ENCODE results near the gene NID1. TPM values are rescaled to one million over a fixed set of nuclear protein-coding genes. Genes with fewer than 3 reads are reported as not detected.

NID1 gene
- total RNA-seq, 1 experiment from 2014 or later: 0.32 TPM

DNA sequence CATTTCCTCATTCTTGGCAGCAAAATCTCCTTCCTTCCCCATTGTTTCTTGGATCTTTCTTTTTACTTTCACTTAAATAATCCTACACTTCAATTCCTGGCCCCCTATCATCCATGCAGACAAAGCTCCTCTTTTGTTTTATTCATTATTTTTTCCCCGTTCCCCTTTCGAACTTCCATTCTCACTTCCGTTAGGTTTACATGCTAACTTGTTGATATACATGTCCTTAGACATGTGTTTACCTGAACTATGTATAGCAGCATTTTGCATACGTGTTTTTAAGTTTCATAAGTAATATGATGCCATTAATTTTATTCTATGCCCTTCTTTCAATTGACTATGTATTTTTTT, 131.1 kb downstream of the NID1 start:
- H4K20me1 ChIP-seq (ENCODE audit: insufficient read depth): no peaks in the 10 kb centered on the region
- no peak overlapping the region for H3K4me3 ChIP-seq (replicated peaks in 1 of 2; ENCODE audit: low read depth in 1 of 2, low read length in 2 of 2)
- H3K27me3 ChIP-seq (ENCODE audit: insufficient read depth, low read length): no peaks in the 10 kb centered on the region
- ChIA-PET CTCF (interaction anchor here (0.8 kb wide), 1 partner anchor 13 kb away, joined by 3 read pairs; no protein-coding TSS in a partner anchor), RAD21 (ENCODE audit: low non-redundant PET in 1 of 2, low total read pairs in 2 of 2, uncharacterized antibody in 2 of 2, unreplicated experiment in 2 of 2) (no interaction called here), POLR2A (no interaction called here)
- no peaks in the 10 kb centered on the region for H3K79me2 ChIP-seq (ENCODE audit: insufficient read depth, low read length)
- H3K4me2 ChIP-seq (ENCODE audit: low read length): no peak overlapping the region
- no peak overlapping the region for H2AFZ ChIP-seq (ENCODE audit: low read depth, low read length, poor library complexity, severe bottlenecking)
- no peak overlapping the region for H3K27ac ChIP-seq (ENCODE audit: low read depth, low read length)
- peaks cover 0 to 2% of the 10 kb centered on the region in 2 experiments; a peak in 1 of 4 replicates for H3K4me1 ChIP-seq (ENCODE audit: control insufficient read depth in 1 of 2, insufficient read depth in 2 of 2, low read length in 2 of 2)
- no peaks in the 10 kb centered on the region for H3K36me3 ChIP-seq (ENCODE audit: control insufficient read depth in 1 of 2, insufficient read depth in 2 of 2, low read length in 2 of 2)
- no peak for DNase-seq (ENCODE audit: low read depth, low spot score)
- no peaks in the 10 kb centered on the region; the same call in 1 of the 2 replicates for H3K9me2 ChIP-seq (ENCODE audit: insufficient read depth)
- no peaks in the 10 kb centered on the region for H3K9me3 ChIP-seq (ENCODE audit: control insufficient read depth in 1 of 2, insufficient read depth in 1 of 2, low read depth in 1 of 2, low read length in 2 of 2)
- BruUV-seq (replicated peaks): no TSS peak
- ATAC-seq: no peak
- no peak overlapping the region for H3K9ac ChIP-seq (ENCODE audit: low read length)
- no peak for TF ChIP-seq ZFX (IDR thresholded peaks at IDR 0.05)
- no peak for TF ChIP-seq EGR1 (IDR thresholded peaks at IDR 0.05; ENCODE audit: low read depth)
- TF ChIP-seq, protein P1, sequence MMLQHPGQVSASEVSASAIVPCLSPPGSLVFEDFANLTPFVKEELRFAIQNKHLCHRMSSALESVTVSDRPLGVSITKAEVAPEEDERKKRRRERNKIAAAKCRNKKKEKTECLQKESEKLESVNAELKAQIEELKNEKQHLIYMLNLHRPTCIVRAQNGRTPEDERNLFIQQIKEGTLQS (IDR thresholded peaks at IDR 0.05): no peak
- TF ChIP-seq POLR2A (IDR thresholded peaks at IDR 0.05; ENCODE audit: borderline replicate concordance, extremely low read depth, insufficient read depth, insufficient read length): no peak
- TF ChIP-seq, protein P2, sequence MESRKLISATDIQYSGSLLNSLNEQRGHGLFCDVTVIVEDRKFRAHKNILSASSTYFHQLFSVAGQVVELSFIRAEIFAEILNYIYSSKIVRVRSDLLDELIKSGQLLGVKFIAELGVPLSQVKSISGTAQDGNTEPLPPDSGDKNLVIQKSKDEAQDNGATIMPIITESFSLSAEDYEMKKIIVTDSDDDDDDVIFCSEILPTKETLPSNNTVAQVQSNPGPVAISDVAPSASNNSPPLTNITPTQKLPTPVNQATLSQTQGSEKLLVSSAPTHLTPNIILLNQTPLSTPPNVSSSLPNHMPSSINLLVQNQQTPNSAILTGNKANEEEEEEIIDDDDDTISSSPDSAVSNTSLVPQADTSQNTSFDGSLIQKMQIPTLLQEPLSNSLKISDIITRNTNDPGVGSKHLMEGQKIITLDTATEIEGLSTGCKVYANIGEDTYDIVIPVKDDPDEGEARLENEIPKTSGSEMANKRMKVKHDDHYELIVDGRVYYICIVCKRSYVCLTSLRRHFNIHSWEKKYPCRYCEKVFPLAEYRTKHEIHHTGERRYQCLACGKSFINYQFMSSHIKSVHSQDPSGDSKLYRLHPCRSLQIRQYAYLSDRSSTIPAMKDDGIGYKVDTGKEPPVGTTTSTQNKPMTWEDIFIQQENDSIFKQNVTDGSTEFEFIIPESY (IDR thresholded peaks at IDR 0.05; ENCODE audit: extremely low read depth, insufficient replicate concordance, low read length): no peak
- TF ChIP-seq CEBPB (IDR thresholded peaks at IDR 0.05; ENCODE audit: low read depth): no peak
- TF ChIP-seq EZH2 (IDR thresholded peaks at IDR 0.05): no peak
- TF ChIP-seq EZH2phosphoT487 (IDR thresholded peaks at IDR 0.05; ENCODE audit: borderline replicate concordance): no peak
- TF ChIP-seq, protein P3, sequence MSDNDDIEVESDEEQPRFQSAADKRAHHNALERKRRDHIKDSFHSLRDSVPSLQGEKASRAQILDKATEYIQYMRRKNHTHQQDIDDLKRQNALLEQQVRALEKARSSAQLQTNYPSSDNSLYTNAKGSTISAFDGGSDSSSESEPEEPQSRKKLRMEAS (IDR thresholded peaks at IDR 0.05): no peak
- TF ChIP-seq CBX3 (IDR thresholded peaks at IDR 0.05; ENCODE audit: low read depth): no peak
- no peak for TF ChIP-seq RAD21 (IDR thresholded peaks at IDR 0.05; ENCODE audit: low read depth)
- TF ChIP-seq ZNF274 (IDR thresholded peaks at IDR 0.05; ENCODE audit: low read depth, low read length): no peak
- no peak for TF ChIP-seq YY1 (IDR thresholded peaks at IDR 0.05; ENCODE audit: extremely low read depth, insufficient replicate concordance, low read depth, low read length)
- TF ChIP-seq FOSL1 (IDR thresholded peaks at IDR 0.05; ENCODE audit: low read depth): no peak
- no peak for TF ChIP-seq POLR2AphosphoS5 (IDR thresholded peaks at IDR 0.05; ENCODE audit: low read depth, low read length)
- TF ChIP-seq, protein P4, sequence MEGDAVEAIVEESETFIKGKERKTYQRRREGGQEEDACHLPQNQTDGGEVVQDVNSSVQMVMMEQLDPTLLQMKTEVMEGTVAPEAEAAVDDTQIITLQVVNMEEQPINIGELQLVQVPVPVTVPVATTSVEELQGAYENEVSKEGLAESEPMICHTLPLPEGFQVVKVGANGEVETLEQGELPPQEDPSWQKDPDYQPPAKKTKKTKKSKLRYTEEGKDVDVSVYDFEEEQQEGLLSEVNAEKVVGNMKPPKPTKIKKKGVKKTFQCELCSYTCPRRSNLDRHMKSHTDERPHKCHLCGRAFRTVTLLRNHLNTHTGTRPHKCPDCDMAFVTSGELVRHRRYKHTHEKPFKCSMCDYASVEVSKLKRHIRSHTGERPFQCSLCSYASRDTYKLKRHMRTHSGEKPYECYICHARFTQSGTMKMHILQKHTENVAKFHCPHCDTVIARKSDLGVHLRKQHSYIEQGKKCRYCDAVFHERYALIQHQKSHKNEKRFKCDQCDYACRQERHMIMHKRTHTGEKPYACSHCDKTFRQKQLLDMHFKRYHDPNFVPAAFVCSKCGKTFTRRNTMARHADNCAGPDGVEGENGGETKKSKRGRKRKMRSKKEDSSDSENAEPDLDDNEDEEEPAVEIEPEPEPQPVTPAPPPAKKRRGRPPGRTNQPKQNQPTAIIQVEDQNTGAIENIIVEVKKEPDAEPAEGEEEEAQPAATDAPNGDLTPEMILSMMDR (IDR thresholded peaks at IDR 0.05 in 2 of 3, conservative IDR thresholded peaks at IDR 0.05 in 1 of 3; ENCODE audit: borderline replicate concordance in 1 of 3, insufficient read depth in 1 of 3, low read depth in 2 of 3, low read length in 2 of 3): no peak; a peak in 1 of 6 replicates
- no peak for TF ChIP-seq SRF (IDR thresholded peaks at IDR 0.05; ENCODE audit: low read depth)
- no peak for TF ChIP-seq JUND (IDR thresholded peaks at IDR 0.05)
- TF ChIP-seq, protein P5, sequence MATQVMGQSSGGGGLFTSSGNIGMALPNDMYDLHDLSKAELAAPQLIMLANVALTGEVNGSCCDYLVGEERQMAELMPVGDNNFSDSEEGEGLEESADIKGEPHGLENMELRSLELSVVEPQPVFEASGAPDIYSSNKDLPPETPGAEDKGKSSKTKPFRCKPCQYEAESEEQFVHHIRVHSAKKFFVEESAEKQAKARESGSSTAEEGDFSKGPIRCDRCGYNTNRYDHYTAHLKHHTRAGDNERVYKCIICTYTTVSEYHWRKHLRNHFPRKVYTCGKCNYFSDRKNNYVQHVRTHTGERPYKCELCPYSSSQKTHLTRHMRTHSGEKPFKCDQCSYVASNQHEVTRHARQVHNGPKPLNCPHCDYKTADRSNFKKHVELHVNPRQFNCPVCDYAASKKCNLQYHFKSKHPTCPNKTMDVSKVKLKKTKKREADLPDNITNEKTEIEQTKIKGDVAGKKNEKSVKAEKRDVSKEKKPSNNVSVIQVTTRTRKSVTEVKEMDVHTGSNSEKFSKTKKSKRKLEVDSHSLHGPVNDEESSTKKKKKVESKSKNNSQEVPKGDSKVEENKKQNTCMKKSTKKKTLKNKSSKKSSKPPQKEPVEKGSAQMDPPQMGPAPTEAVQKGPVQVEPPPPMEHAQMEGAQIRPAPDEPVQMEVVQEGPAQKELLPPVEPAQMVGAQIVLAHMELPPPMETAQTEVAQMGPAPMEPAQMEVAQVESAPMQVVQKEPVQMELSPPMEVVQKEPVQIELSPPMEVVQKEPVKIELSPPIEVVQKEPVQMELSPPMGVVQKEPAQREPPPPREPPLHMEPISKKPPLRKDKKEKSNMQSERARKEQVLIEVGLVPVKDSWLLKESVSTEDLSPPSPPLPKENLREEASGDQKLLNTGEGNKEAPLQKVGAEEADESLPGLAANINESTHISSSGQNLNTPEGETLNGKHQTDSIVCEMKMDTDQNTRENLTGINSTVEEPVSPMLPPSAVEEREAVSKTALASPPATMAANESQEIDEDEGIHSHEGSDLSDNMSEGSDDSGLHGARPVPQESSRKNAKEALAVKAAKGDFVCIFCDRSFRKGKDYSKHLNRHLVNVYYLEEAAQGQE (IDR thresholded peaks at IDR 0.05; ENCODE audit: low read depth): no peak
- intact Hi-C loops (cut with micrococcal nuclease): no loop called here

Data from HCT116 (cell line).